GM12865 (cell line): ENCODE data around the gene CACNA1E.
"Not testable (repeated sequence)": the region's sequence is repeated elsewhere in the genome, so short reads cannot be mapped to it uniquely, and the experiment has no call there.

ENCODE experiments used
- DNase-seq: peaks from one replicate; pipeline ENCODE4 v3.0.0; 2010; ENCODE audit warnings: low read depth
- H3K4me3 ChIP-seq: 2 replicates; pipeline ENCODE4 v1.5.1; 2011; ENCODE audit warnings: mild to moderate bottlenecking, low read depth, low read length, control low read depth
- TF ChIP-seq, protein P1 (sequence below): IDR thresholded peaks from 2 replicates; pipeline ENCODE4 v1.5.1; 2011; ENCODE audit warnings: low read length, control low read depth, low read depth, inconsistent platforms; ENCODE audit not compliant: insufficient read depth; ENCODE audit errors: missing control alignments

The CACNA1E gene

DNA sequence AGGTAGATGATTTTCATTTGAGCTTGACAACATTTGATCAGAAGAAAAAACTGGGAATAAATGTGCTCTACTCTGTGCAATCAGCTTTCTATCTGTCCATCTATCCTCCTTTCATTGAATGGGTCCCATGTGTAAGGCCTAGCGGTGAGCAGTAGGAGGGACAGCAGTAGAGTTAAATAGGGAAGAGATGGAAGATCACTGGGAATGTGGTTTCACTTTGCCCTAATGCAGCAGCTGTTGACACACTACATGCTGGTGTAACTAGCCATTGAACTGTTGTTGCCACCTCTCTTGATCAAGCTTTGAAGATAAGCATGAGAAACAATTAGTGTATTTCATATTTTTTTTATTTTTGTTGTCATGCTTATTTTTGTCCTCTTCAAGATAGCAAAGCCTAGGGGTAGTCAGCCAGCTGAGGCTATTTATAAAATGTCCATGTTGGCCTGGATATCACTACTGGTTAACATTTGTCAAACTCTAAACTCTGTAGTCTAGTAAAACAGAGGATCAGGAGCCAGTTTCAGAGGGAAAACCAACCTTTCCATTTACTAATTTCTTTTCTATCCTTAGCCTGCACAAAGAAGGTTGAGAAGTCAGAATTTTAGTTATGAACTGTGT, 41.9 kb downstream of the CACNA1E start:
- H3K4me3 ChIP-seq = no peak overlapping the region
- TF ChIP-seq, protein P1, sequence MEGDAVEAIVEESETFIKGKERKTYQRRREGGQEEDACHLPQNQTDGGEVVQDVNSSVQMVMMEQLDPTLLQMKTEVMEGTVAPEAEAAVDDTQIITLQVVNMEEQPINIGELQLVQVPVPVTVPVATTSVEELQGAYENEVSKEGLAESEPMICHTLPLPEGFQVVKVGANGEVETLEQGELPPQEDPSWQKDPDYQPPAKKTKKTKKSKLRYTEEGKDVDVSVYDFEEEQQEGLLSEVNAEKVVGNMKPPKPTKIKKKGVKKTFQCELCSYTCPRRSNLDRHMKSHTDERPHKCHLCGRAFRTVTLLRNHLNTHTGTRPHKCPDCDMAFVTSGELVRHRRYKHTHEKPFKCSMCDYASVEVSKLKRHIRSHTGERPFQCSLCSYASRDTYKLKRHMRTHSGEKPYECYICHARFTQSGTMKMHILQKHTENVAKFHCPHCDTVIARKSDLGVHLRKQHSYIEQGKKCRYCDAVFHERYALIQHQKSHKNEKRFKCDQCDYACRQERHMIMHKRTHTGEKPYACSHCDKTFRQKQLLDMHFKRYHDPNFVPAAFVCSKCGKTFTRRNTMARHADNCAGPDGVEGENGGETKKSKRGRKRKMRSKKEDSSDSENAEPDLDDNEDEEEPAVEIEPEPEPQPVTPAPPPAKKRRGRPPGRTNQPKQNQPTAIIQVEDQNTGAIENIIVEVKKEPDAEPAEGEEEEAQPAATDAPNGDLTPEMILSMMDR = no peak
- DNase-seq = no peak

DNA sequence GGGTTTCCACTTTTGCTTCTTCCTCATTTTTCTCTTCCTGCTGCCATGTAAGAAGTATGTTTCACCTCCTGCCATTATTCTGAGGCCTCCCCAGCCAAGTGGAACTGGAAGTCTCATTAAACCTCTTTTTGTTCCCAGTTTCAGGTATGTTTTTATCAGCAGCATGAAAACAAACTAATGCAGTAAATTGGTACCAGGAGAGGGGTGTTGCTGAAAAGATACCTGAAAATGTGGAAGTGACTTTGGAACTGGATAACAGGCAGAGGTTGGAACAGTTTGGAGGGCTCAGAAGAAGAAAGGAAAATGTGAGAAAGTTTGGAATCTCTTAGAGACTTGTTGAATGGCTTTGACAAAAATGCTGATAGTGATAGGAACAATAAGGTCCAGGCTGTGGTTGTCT, 44.9 kb downstream of the CACNA1E start:
- H3K4me3 ChIP-seq, DNase-seq: not testable (repeated sequence)

DNA sequence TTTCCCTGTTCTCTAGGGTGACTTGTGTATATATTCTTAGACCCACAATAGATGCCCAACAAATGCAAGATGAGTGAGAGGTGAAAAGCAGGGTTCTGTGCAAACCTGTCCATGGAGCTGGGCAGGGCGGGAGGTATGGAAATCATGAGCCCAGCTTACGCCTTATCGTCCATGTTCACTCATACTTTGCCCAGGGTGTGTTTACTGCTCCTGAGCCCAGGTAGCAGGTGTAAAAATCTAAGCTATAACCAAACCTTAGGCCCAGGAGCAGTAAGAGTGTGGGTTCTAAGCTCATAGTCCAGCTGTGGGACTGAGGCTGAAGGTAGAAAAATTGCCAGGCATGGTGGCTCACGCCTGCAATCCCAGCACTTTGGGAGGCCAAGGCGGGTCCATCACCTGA, 48.1 kb downstream of the CACNA1E start:
- TF ChIP-seq, protein P1 = no peak
- no peak for DNase-seq
- H3K4me3 ChIP-seq = no peak overlapping the region

DNA sequence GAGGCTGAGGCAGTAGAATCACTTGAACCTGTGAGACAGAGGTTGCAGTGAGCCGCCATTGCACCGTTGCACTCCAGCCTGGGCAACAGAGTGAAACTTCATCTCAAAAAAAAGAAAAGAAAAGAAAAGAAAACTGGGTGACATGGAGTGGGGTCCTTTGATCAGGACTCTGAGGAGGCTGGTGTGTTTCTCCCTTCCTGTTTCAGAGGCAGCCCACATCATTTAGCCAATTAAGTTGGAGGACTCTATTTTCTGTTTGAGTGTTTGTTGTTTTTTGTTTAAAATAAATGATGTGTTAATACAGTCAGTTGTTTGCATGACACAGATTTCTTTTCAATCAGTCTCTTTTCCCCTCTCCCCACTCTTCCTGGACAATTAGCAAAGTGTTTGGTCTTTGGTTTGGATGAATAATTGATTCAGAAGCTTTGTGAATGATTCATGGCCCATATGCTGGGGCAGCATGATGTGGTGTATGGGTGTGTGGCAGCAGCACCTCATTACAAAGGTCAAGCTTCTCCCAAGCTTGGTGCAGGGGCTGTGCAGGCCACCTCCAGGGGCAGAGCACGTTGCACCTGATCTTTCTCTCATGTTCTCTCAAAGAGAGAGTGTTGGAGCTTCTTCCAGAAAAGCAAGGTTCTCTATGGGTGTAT, 48.8 kb downstream of the CACNA1E start:
- TF ChIP-seq, protein P1 = no peak
- H3K4me3 ChIP-seq = no peak overlapping the region
- no peak for DNase-seq

DNA sequence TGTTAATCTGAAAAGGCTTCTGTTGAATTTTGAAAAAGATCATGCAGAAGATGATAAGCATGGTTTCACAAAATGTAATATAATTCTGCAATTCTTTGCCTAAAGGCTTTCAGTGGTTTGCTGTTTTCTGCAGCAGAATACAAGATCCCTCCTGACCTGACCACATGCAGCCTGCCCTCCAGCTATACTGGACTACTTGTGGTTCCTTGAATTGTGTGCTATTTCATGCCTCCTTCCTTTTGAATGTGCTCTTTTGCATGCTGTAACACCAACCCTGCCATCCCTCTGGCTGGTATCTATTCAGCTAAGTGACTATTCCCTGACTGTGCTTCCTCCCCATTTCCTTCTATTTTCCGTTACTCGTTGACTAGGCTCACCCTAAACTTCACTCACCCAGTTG, 55.5 kb downstream of the CACNA1E start:
- no peak for DNase-seq
- TF ChIP-seq, protein P1 = no peak
- no peak overlapping the region for H3K4me3 ChIP-seq

DNA sequence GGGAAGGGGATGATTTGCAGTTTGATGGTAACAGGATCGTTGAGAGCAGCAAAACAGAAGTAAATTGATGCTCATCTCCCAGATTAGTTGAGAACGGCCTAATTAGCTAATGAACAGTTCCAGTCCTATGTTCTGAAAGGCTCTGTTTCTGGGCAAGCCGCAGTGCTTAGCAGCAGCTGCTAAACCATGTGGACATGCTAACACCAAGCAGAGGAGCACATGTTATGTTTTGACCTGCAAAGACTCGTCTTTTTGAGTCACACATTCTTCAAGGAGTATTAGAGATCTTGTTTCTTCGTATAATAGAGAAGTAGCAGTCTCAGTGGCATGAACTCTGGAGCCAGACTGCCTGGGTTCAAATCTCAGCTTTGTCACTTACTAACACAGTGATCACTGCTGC, 58.1 kb downstream of the CACNA1E start:
- TF ChIP-seq, protein P1 = no peak
- no peak for DNase-seq
- H3K4me3 ChIP-seq = no peak overlapping the region

DNA sequence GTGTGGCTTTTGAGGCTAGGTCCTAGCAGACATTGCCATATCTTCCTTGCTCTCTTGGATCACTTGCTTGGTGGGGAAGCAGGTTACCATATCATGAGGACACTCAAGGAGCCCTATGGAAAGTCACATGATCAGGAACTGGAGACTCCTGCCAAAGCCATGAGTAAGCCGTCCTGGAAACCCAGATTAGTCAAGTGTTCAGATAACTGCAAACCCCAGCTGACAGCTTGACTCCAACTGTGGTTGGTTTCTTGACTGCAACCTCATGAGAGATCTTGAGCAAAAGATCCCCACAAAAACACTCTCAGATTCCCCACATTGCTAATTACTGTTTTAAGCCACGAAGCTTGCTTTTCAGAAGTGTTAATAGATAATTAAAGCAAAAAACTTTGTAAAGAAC, 58.6 kb downstream of the CACNA1E start:
- TF ChIP-seq, protein P1 = no peak
- no peak overlapping the region for H3K4me3 ChIP-seq
- peak; percentile 9 for DNase-seq

DNA sequence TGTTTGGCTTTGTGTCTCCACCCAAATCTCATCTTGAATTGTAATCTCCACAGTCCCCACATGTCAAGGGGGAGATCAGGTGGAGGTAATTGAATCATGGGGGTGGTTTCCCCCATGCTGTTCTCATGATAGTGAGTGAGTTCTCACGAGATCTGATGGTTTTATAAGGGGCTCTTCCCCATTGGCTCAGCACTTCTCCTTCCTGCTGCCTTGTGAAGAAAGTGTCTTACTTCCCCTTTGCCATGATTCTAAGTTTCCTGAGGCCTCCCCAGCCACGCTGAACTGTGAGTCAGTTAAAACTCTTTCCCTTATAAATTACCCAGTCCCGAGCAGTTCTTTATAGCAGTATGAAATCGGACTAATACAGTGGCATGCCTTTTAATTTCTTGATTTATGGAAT, 59.1 kb downstream of the CACNA1E start:
- DNase-seq, H3K4me3 ChIP-seq: not testable (repeated sequence)
